CD14-positive monocyte (primary cell): ENCODE measurements around the gene TMEM185B. TPM values are rescaled to one million over a fixed set of nuclear protein-coding genes. Genes with fewer than 3 reads are reported as not detected.

ENCODE experiments used
- DNase-seq, 3 donors: peaks; one replicate each; pipeline ENCODE4 v3.0.0-alpha.2; 2011 to 2022
- H2AFZ ChIP-seq: 2 replicates; pipeline ENCODE4 v1.6.0; 2012; ENCODE audit warnings: mild to moderate bottlenecking, low read depth, low read length, inconsistent platforms; ENCODE audit not compliant: insufficient read depth, poor library complexity, severe bottlenecking
- H3K27ac ChIP-seq, 2 donors: 1 replicate in 1 of 2; 2 replicates in 1 of 2; pipeline ENCODE4 v1.5.1; 2012 to 2013; ENCODE audit warnings: low read length in 2 of 2, control low read depth in 1 of 2, inconsistent platforms in 1 of 2, low read depth in 1 of 2, mild to moderate bottlenecking in 1 of 2
- H3K27me3 ChIP-seq, 2 donors: one replicate each; pipeline versions ENCODE4 v1.6.0 to v1.6.1; 2011 to 2013; ENCODE audit warnings: low read length in 2 of 2; ENCODE audit not compliant: control insufficient read depth in 2 of 2, insufficient read depth in 2 of 2
- H3K36me3 ChIP-seq, 2 donors: replicated peaks in 1 of 2; 1 replicate in 1 of 2; 2 replicates in 1 of 2; pipeline versions ENCODE4 v1.5.1 to v1.6.1; 2012 to 2013; ENCODE audit warnings: low read length in 2 of 2, control low read depth in 1 of 2, inconsistent platforms in 1 of 2, mild to moderate bottlenecking in 1 of 2; ENCODE audit not compliant: insufficient read depth in 2 of 2, control insufficient read depth in 1 of 2
- H3K4me1 ChIP-seq, 2 donors: 1 replicate in 1 of 2; 2 replicates in 1 of 2; pipeline versions ENCODE4 v1.5.1 to v1.6.1; 2012 to 2013; ENCODE audit warnings: low read length in 2 of 2, control low read depth in 1 of 2, inconsistent platforms in 1 of 2, mild to moderate bottlenecking in 1 of 2, moderate library complexity in 1 of 2; ENCODE audit not compliant: insufficient read depth in 2 of 2, control insufficient read depth in 1 of 2
- H3K4me2 ChIP-seq: replicated peaks from 2 replicates; pipeline ENCODE3; 2012; ENCODE audit warnings: low read length, moderate library complexity, mild to moderate bottlenecking; ENCODE audit not compliant: poor library complexity, severe bottlenecking; ENCODE audit errors: extremely low read depth
- H3K4me3 ChIP-seq, 3 experiments: fragments of 200-600 bp in 1 of 3; sonication (generic) in 1 of 3; replicated peaks in 1 of 3; 1 replicate in 2 of 3; 2 replicates in 1 of 3; pipeline ENCODE4 v1.5.1; 2011 to 2013; ENCODE audit warnings: low read length in 3 of 3, mild to moderate bottlenecking in 3 of 3, control low read depth in 2 of 3, low read depth in 2 of 3, inconsistent platforms in 1 of 3, moderate library complexity in 1 of 3
- H3K79me2 ChIP-seq: 2 replicates; pipeline ENCODE4 v1.6.0; 2012; ENCODE audit warnings: mild to moderate bottlenecking, control low read depth, inconsistent platforms, low read length, moderate library complexity; ENCODE audit not compliant: insufficient read depth
- H3K9ac ChIP-seq: 2 replicates; pipeline ENCODE4 v1.6.0; 2017; ENCODE audit warnings: low read length, mild to moderate bottlenecking; ENCODE audit not compliant: insufficient read depth, poor library complexity, severe bottlenecking
- H3K9me3 ChIP-seq, 2 donors: replicated peaks in 1 of 2; 1 replicate in 1 of 2; 2 replicates in 1 of 2; pipeline versions ENCODE4 v1.5.1 to v1.6.1; 2012 to 2013; ENCODE audit warnings: low read length in 2 of 2, control low read depth in 1 of 2; ENCODE audit not compliant: control insufficient read depth in 1 of 2, insufficient read depth in 1 of 2
- H4K20me1 ChIP-seq: 2 replicates; pipeline ENCODE4 v1.6.0; 2012; ENCODE audit warnings: mild to moderate bottlenecking, low read length, control low read depth, moderate library complexity; ENCODE audit not compliant: insufficient read depth
- H3K27ac Mint-ChIP-seq, 7 donors: one replicate each; pipeline ENCODE4 v1.8.0; 2020; ENCODE audit warnings: mild to moderate bottlenecking in 7 of 7, mixed read lengths in 7 of 7, moderate library complexity in 6 of 7, inconsistent platforms in 2 of 7
- H3K27me3 Mint-ChIP-seq, 3 donors: one replicate each; pipeline ENCODE4 v1.8.0; 2021 to 2022; ENCODE audit warnings: low read depth in 3 of 3, mild to moderate bottlenecking in 3 of 3, mixed read lengths in 3 of 3, moderate library complexity in 3 of 3, inconsistent platforms in 1 of 3
- H3K36me3 Mint-ChIP-seq, 2 donors: one replicate each; pipeline ENCODE4 v1.8.0; 2020; ENCODE audit warnings: mixed read lengths in 2 of 2, inconsistent platforms in 1 of 2, mild to moderate bottlenecking in 1 of 2
- H3K4me1 Mint-ChIP-seq: one replicate; pipeline ENCODE4 v1.8.0; 2020; ENCODE audit warnings: mild to moderate bottlenecking, mixed read lengths
- H3K4me3 Mint-ChIP-seq, 2 donors: one replicate each; pipeline ENCODE4 v1.8.0; 2020; ENCODE audit warnings: mild to moderate bottlenecking in 2 of 2, mixed read lengths in 2 of 2, moderate library complexity in 1 of 2
- H3K9me3 Mint-ChIP-seq, 7 donors: one replicate each; pipeline ENCODE4 v1.8.0; 2020 to 2022; ENCODE audit warnings: mixed read lengths in 7 of 7, mild to moderate bottlenecking in 6 of 7, moderate library complexity in 6 of 7, inconsistent platforms in 2 of 7
- WGBS: methylation state at CpG from one replicate; pipeline ENCODE4 v1.1.5; 2013; ENCODE audit warnings: missing lambda C conversion rate; ENCODE audit not compliant: insufficient coverage; 5-methylcytosine and 5-hydroxymethylcytosine counted together
- intact Hi-C, 2 donors: fragments of 100-400 bp; cut with micrococcal nuclease; formaldehyde crosslinking; loops; one replicate each; pipeline versions ENCODE4 v1.15.0 to v1.15.1; 2023
- polyA plus RNA-seq, 3 donors: library from polyadenylated mRNA; depleted of rRNA in 1 of 3; unstranded in 2 of 3; stranded (reverse) in 1 of 3; fragments of 300-500 nt in 2 of 3; fragments of >200 nt in 1 of 3; fragmentation: Illumina TruSeq in 2 of 3; gene quantifications; 1 replicate in 2 of 3; 2 replicates in 1 of 3; pipeline ENCODE4 v1.2.3, GENCODE V29; 2012 to 2021
- TF ChIP-seq, protein P1 (sequence below): fragments of 200-600 bp; IDR thresholded peaks from one replicate; pipeline ENCODE4 v1.8.0; 2022; ENCODE audit warnings: antibody characterized with exemption, mild to moderate bottlenecking

The TMEM185B gene
- polyA plus RNA-seq, 3 donors, result 9.7 to 20.4 (median 18.1) TPM

GRCh38 chr2:120240901-120241429 lies 17.8 kb upstream of the TMEM185B start:
- H3K9ac ChIP-seq, result no peak overlapping the region
- H3K9me3 Mint-ChIP-seq, result peaks cover 5 to 13% (median 11%) of the 10 kb centered on the region in 7 donors
- H3K4me1 ChIP-seq, result peaks cover 17 to 20% of the 10 kb centered on the region in 2 donors
- no peak for DNase-seq
- WGBS, result 96% methylated on average over 7 of the region's 10 CpGs
- intact Hi-C loops, result no loop called here
- H3K4me2 ChIP-seq, result no peak overlapping the region
- H3K27ac Mint-ChIP-seq, result peak overlapping the region in 1 of 7 donors; percentile 70
- no peaks in the 10 kb centered on the region for H3K36me3 ChIP-seq
- peaks cover 4% of the 10 kb centered on the region in 3 donors for H3K27me3 Mint-ChIP-seq
- peaks cover 6 to 13% of the 10 kb centered on the region in 2 donors for H3K9me3 ChIP-seq
- no peak overlapping the region for H3K27ac ChIP-seq
- TF ChIP-seq, protein P1, sequence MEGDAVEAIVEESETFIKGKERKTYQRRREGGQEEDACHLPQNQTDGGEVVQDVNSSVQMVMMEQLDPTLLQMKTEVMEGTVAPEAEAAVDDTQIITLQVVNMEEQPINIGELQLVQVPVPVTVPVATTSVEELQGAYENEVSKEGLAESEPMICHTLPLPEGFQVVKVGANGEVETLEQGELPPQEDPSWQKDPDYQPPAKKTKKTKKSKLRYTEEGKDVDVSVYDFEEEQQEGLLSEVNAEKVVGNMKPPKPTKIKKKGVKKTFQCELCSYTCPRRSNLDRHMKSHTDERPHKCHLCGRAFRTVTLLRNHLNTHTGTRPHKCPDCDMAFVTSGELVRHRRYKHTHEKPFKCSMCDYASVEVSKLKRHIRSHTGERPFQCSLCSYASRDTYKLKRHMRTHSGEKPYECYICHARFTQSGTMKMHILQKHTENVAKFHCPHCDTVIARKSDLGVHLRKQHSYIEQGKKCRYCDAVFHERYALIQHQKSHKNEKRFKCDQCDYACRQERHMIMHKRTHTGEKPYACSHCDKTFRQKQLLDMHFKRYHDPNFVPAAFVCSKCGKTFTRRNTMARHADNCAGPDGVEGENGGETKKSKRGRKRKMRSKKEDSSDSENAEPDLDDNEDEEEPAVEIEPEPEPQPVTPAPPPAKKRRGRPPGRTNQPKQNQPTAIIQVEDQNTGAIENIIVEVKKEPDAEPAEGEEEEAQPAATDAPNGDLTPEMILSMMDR, result no peak
- H3K36me3 Mint-ChIP-seq, result peaks cover 0 to 8% of the 10 kb centered on the region in 2 donors
- no peak overlapping the region for H3K4me3 Mint-ChIP-seq
- H2AFZ ChIP-seq, result no peak overlapping the region
- H4K20me1 ChIP-seq, result no peaks in the 10 kb centered on the region
- peaks cover 15% of the 10 kb centered on the region for H3K4me1 Mint-ChIP-seq
- no peaks in the 10 kb centered on the region for H3K27me3 ChIP-seq
- no peaks in the 10 kb centered on the region for H3K79me2 ChIP-seq
- H3K4me3 ChIP-seq, result no peak overlapping the region

DNA sequence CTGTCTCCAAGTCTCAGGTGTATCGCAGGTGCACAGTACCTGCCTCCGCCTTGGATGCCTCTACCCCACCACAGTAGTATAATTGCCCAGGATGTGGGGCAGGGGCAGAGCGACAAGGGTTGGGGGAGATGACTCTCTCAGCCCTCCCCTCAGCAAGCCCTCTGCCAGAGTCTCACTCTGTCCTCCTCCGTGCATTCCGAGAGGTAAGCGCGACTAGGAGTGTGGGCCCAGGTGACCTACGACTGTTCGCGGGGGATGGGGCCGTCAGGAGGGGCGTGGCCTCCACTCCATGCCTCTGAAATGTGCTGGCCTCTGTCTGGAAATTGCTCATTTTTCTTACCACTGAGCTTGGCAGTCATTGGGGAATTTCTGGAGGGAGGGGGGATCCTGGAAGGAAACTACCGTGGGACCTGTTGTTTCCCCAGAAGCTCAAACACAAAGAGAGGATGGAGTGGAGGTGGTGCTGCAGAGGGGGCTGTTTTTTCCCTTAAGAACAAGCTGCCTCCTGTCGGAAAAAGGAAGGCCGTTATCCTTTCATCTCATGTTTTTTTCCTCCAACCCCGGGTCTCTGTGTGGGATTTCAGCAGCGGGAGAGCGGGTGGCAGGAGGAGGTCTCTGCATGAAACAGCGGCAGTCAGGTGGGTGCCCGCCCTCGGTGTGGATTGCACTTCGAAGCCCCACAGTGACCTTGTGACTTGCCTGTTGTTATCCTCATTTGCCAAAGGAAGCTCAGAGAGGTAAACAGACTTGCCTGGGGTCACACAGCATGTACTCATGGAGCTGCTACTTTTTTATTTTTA lies 16.5 kb upstream of the TMEM185B start:
- no peaks in the 10 kb centered on the region for H3K36me3 ChIP-seq
- no peak overlapping the region for H3K4me3 ChIP-seq
- H3K4me2 ChIP-seq, result no peak overlapping the region
- no peaks in the 10 kb centered on the region for H4K20me1 ChIP-seq
- peaks cover 17 to 20% of the 10 kb centered on the region in 2 donors for H3K4me1 ChIP-seq
- Mint-ChIP-seq H3K27ac (no peak overlapping the region), H3K4me3 (no peak overlapping the region), H3K4me1 (peaks cover 15% of the 10 kb centered on the region), H3K9me3 (peaks cover 5 to 17% (median 15%) of the 10 kb centered on the region in 7 donors), H3K27me3 (peaks cover 3 to 6% (median 4%) of the 10 kb centered on the region in 3 donors), H3K36me3 (peaks cover 0 to 8% of the 10 kb centered on the region in 2 donors)
- intact Hi-C loops, result no loop called here
- H2AFZ ChIP-seq, result no peak overlapping the region
- WGBS, result 86% methylated on average over 11 of the region's 22 CpGs
- no peak overlapping the region for H3K9ac ChIP-seq
- peaks cover 6 to 13% of the 10 kb centered on the region in 2 donors for H3K9me3 ChIP-seq
- no peaks in the 10 kb centered on the region for H3K79me2 ChIP-seq
- H3K27ac ChIP-seq, result no peak overlapping the region
- DNase-seq, result no peak
- no peaks in the 10 kb centered on the region for H3K27me3 ChIP-seq
- TF ChIP-seq, protein P1, result no peak
